H1 (cell line): ENCODE data around the gene PRADC1. TPM values are rescaled to one million over a fixed set of nuclear protein-coding genes. Genes with fewer than 3 reads are reported as not detected.

Source experiments
- CTCF ChIA-PET: fragments of 300-600 bp; sonication (Branson Sonifier 250); formaldehyde crosslinking; loops from one replicate; lab custom pipeline; 2021; ENCODE audit not compliant: partially characterized antibody; lab: Charles Lee
- POLR2A ChIA-PET: fragments of 300-600 bp; sonication (Branson Sonifier 250); formaldehyde crosslinking; loops from one replicate; lab custom pipeline; 2021; ENCODE audit warnings: inconsistent platforms; ENCODE audit not compliant: partially characterized antibody; lab: Charles Lee
- DNase-seq, 2 experiments: peaks; one replicate each; pipeline versions ENCODE4 v3.0.0 to v3.0.0-alpha.2; 2010 to 2022; ENCODE audit warnings: low spot score in 2 of 2, low read depth in 1 of 2, mixed read lengths in 1 of 2
- FAIRE-seq: peaks from 2 replicates; lab custom pipeline; 2011; peaks lifted over from hg19 to GRCh38; lab: Jason Lieb, UNC
- H2AFZ ChIP-seq: 2 replicates; pipeline ENCODE4 v1.8.1; 2012; ENCODE audit warnings: low read length, inconsistent platforms
- H2AK5ac ChIP-seq: 2 replicates; pipeline ENCODE4 v1.6.1; 2013; ENCODE audit warnings: low read depth, low read length
- H2BK120ac ChIP-seq: replicated peaks from 2 replicates; pipeline ENCODE3; 2013; ENCODE audit warnings: low read depth, low read length, inconsistent platforms
- H2BK12ac ChIP-seq: 2 replicates; pipeline ENCODE4 v1.6.1; 2013; ENCODE audit warnings: low read depth, low read length
- H2BK15ac ChIP-seq: 2 replicates; pipeline ENCODE4 v1.6.1; 2013; ENCODE audit warnings: low read length
- H2BK20ac ChIP-seq: 2 replicates; pipeline ENCODE4 v1.6.1; 2013; ENCODE audit warnings: low read length
- H2BK5ac ChIP-seq: 2 replicates; pipeline ENCODE4 v1.6.1; 2013; ENCODE audit warnings: low read depth, low read length
- H3K14ac ChIP-seq: 2 replicates; pipeline ENCODE4 v1.6.1; 2013; ENCODE audit warnings: inconsistent platforms; ENCODE audit not compliant: insufficient read length
- H3K18ac ChIP-seq: 2 replicates; pipeline ENCODE4 v1.6.1; 2013; ENCODE audit warnings: low read length; ENCODE audit errors: extremely low read depth
- H3K23ac ChIP-seq: 2 replicates; pipeline ENCODE4 v1.6.1; 2013; ENCODE audit warnings: inconsistent platforms; ENCODE audit not compliant: insufficient read length
- H3K23me2 ChIP-seq: 2 replicates; pipeline ENCODE4 v1.6.1; 2013; ENCODE audit warnings: low read depth, low read length
- H3K27ac ChIP-seq: 2 replicates; pipeline ENCODE4 v1.6.1; 2011; ENCODE audit warnings: low read depth, low read length, inconsistent platforms
- H3K27me3 ChIP-seq, 4 experiments: replicated peaks in 1 of 4; 1 replicate in 1 of 4; 2 replicates in 3 of 4; pipeline versions ENCODE4 v1.6.1 to v1.8.1; 2011 to 2013; ENCODE audit warnings: low read length in 3 of 4, mild to moderate bottlenecking in 3 of 4, inconsistent platforms in 2 of 4, mixed read lengths in 2 of 4, moderate library complexity in 1 of 4; ENCODE audit not compliant: control insufficient read depth in 3 of 4, insufficient read depth in 3 of 4; ENCODE audit errors: extremely low read depth in 1 of 4
- H3K36me3 ChIP-seq, 4 experiments: 2 replicates each; pipeline versions ENCODE4 v1.6.1 to v1.8.1; 2011 to 2013; ENCODE audit warnings: mild to moderate bottlenecking in 4 of 4, low read length in 3 of 4, moderate library complexity in 2 of 4, control low read depth in 1 of 4, inconsistent platforms in 1 of 4; ENCODE audit not compliant: insufficient read depth in 4 of 4, control insufficient read depth in 2 of 4
- H3K4ac ChIP-seq: replicated peaks from 2 replicates; pipeline ENCODE3; 2013; ENCODE audit warnings: low read length, low read depth, mixed read lengths, inconsistent platforms; ENCODE audit not compliant: insufficient read length
- H3K4me1 ChIP-seq, 4 experiments: replicated peaks in 1 of 4; 1 replicate in 1 of 4; 2 replicates in 3 of 4; pipeline versions ENCODE4 v1.6.1 to v1.8.1; 2011 to 2013; ENCODE audit warnings: low read length in 3 of 4, inconsistent platforms in 2 of 4, mixed read lengths in 1 of 4; ENCODE audit not compliant: insufficient read depth in 4 of 4, control insufficient read depth in 3 of 4
- H3K4me2 ChIP-seq, 2 experiments: 2 replicates each; pipeline versions ENCODE4 v1.6.1 to v1.8.1; 2011 to 2013; ENCODE audit warnings: low read depth in 2 of 2, low read length in 2 of 2, control low read depth in 1 of 2, inconsistent platforms in 1 of 2, mild to moderate bottlenecking in 1 of 2; ENCODE audit not compliant: insufficient read depth in 1 of 2
- H3K4me3 ChIP-seq, 4 experiments: fragments of 200-600, 300-600 bp in 1 of 4; sonication (generic), shearing (Covaris generic), sonication (Bioruptor Twin) in 1 of 4; 2 replicates each; pipeline versions ENCODE4 v1.5.1 to v1.8.1; 2011 to 2016; ENCODE audit warnings: low read length in 4 of 4, low read depth in 3 of 4, control low read depth in 2 of 4, inconsistent platforms in 2 of 4, mild to moderate bottlenecking in 2 of 4, mixed read lengths in 1 of 4, moderate library complexity in 1 of 4; ENCODE audit not compliant: insufficient read depth in 2 of 4; ENCODE audit errors: extremely low read depth in 1 of 4
- H3K56ac ChIP-seq: replicated peaks from 2 replicates; pipeline ENCODE3; 2013; ENCODE audit warnings: low read depth, mild to moderate bottlenecking, mixed read lengths, low read length, inconsistent platforms; ENCODE audit not compliant: insufficient read length
- H3K79me1 ChIP-seq: 2 replicates; pipeline ENCODE4 v1.6.1; 2013; ENCODE audit warnings: low read depth, low read length, control low read depth
- H3K79me2 ChIP-seq, 2 experiments: 2 replicates each; pipeline versions ENCODE4 v1.6.1 to v1.8.1; 2012 to 2013; ENCODE audit warnings: low read length in 2 of 2, mild to moderate bottlenecking in 2 of 2, inconsistent platforms in 1 of 2; ENCODE audit not compliant: insufficient read depth in 2 of 2, control insufficient read depth in 1 of 2
- H3K9ac ChIP-seq, 4 experiments: replicated peaks in 1 of 4; 1 replicate in 1 of 4; 2 replicates in 3 of 4; pipeline versions ENCODE4 v1.6.1 to v1.8.1; 2011 to 2013; ENCODE audit warnings: low read depth in 3 of 4, low read length in 3 of 4, control low read depth in 2 of 4, mild to moderate bottlenecking in 2 of 4, moderate library complexity in 2 of 4, inconsistent platforms in 1 of 4; ENCODE audit errors: extremely low read depth in 1 of 4
- H3K9me3 ChIP-seq, 2 experiments: 2 replicates each; pipeline versions ENCODE4 v1.6.1 to v1.8.1; 2012 to 2013; ENCODE audit warnings: mild to moderate bottlenecking in 2 of 2, moderate library complexity in 2 of 2, control low read depth in 1 of 2, inconsistent platforms in 1 of 2, low read depth in 1 of 2, low read length in 1 of 2, mixed read lengths in 1 of 2; ENCODE audit not compliant: insufficient read depth in 2 of 2
- H4K20me1 ChIP-seq, 2 experiments: replicated peaks in 1 of 2; 2 replicates each; pipeline versions ENCODE3 to v1.8.1; 2011 to 2013; ENCODE audit warnings: inconsistent platforms in 2 of 2, low read length in 2 of 2, mild to moderate bottlenecking in 1 of 2; ENCODE audit not compliant: insufficient read depth in 2 of 2, control insufficient read depth in 1 of 2
- H4K5ac ChIP-seq: 2 replicates; pipeline ENCODE4 v1.6.1; 2013; ENCODE audit warnings: low read length, low read depth, mixed read lengths, inconsistent platforms; ENCODE audit not compliant: insufficient read length
- H4K8ac ChIP-seq: 2 replicates; pipeline ENCODE4 v1.8.0; 2013; ENCODE audit warnings: mild to moderate bottlenecking, moderate library complexity, low read length, inconsistent platforms; ENCODE audit not compliant: insufficient read depth; ENCODE audit errors: extremely low read depth
- H4K91ac ChIP-seq: replicated peaks from 2 replicates; pipeline ENCODE3; 2013; ENCODE audit warnings: low read length, mixed read lengths, inconsistent platforms; ENCODE audit not compliant: insufficient read length
- CTCF ChIP-seq, 3 experiments: IDR thresholded peaks; 1 replicate in 2 of 3; 2 replicates in 1 of 3; pipeline versions ENCODE4 v1.5.1 to v1.6.1; 2011; ENCODE audit warnings: low read length in 3 of 3, mild to moderate bottlenecking in 3 of 3, inconsistent platforms in 2 of 3, low read depth in 1 of 3, moderate library complexity in 1 of 3; ENCODE audit not compliant: insufficient read depth in 1 of 3; ENCODE audit errors: control extremely low read depth in 1 of 3
- POLR2A ChIP-seq, 2 experiments: IDR thresholded peaks; 1 replicate in 1 of 2; 2 replicates in 1 of 2; pipeline ENCODE4 v1.6.1; 2011; ENCODE audit warnings: low read depth in 2 of 2, low read length in 2 of 2, mild to moderate bottlenecking in 2 of 2; ENCODE audit errors: control extremely low read depth in 1 of 2
- SIN3A ChIP-seq, 2 experiments: IDR thresholded peaks in 1 of 2; conservative IDR thresholded peaks in 1 of 2; 2 replicates each; pipeline ENCODE4 v1.6.1; 2011 to 2012; ENCODE audit warnings: low read length in 2 of 2, improper control_type of control experiment in 1 of 2, low read depth in 1 of 2, mild to moderate bottlenecking in 1 of 2
- SIRT6 ChIP-seq: IDR thresholded peaks from one replicate; pipeline ENCODE4 v1.7.1; 2012; ENCODE audit warnings: low read length, inconsistent platforms
- SP2 ChIP-seq: IDR thresholded peaks from 2 replicates; pipeline ENCODE4 v1.6.1; 2012; ENCODE audit warnings: mild to moderate bottlenecking, low read length, inconsistent platforms
- WGBS, 2 experiments: shearing (Covaris generic) in 1 of 2; methylation state at CpG; one replicate each; pipeline versions ENCODE4 v1.1.6 to v1.1.7; 2013 to 2015; ENCODE audit warnings: low lambda C conversion rate in 2 of 2, mixed read lengths in 2 of 2, inconsistent platforms in 1 of 2, low coverage in 1 of 2, missing lambda C conversion rate in 1 of 2; ENCODE audit not compliant: insufficient replicate concordance in 2 of 2, insufficient coverage in 1 of 2, insufficient read length in 1 of 2; ENCODE audit errors: extremely low coverage in 1 of 2, missing lambda C conversion rate in 1 of 2; 5-methylcytosine and 5-hydroxymethylcytosine counted together
- polyA plus RNA-seq, 7 experiments: library from polyadenylated mRNA; depleted of rRNA in 3 of 7; stranded (reverse) in 5 of 7; unstranded in 2 of 7; fragments of >200 nt in 5 of 7; fragments of 200-250 nt in 2 of 7; gene quantifications; 1 replicate in 5 of 7; 2 replicates in 1 of 7; 4 replicates in 1 of 7; pipeline versions ENCODE4 v1.2.1 to v1.2.3, GENCODE V29; 2011 to 2013; ENCODE audit warnings: missing spikeins in 2 of 7, mixed read lengths in 2 of 7
- total RNA-seq: library from RNA; stranded (reverse); fragmentation: NEBNext Ultra II Directional; extraction: Animal tissue kit (Norgen Biotek cat#: 25700); gene quantifications from 2 replicates; pipeline ENCODE4 v1.2.1, GENCODE V29; 2021
- TF ChIP-seq, protein P1 (sequence below): IDR thresholded peaks from 2 replicates; pipeline ENCODE4 v1.6.1; 2012; ENCODE audit warnings: inconsistent platforms

Gene PRADC1
- total and polyA plus RNA-seq, 2 of the 8 experiments (the other 6 are each of a cell fraction or from before 2014, with no cell fraction given), result 8.9 to 13.1 TPM

GRCh38 chr2:73260338-73260984 is 27.4 kb upstream of the PRADC1 start:
- Histone ChIP-seq H3K14ac (no peak overlapping the region), H2BK120ac (no peak overlapping the region), H3K27me3 (no peaks in the 10 kb centered on the region), H3K23ac (no peak overlapping the region), H3K4ac (no peak overlapping the region), H3K9ac (no peak overlapping the region), H3K23me2 (no peaks in the 10 kb centered on the region; the same call in 1 of the 2 replicates), H3K56ac (no peak overlapping the region), H4K8ac (no peak overlapping the region; the same call in 1 of the 2 replicates), H2BK12ac (no peak overlapping the region), H2AK5ac (no peak overlapping the region), H3K4me2 (no peak overlapping the region), H3K79me2 (no peaks in the 10 kb centered on the region), H3K18ac (no peak overlapping the region), H4K5ac (no peak overlapping the region), H2AFZ (no peak overlapping the region), H3K79me1 (no peaks in the 10 kb centered on the region), H3K4me1 (peaks cover 0 to 6% (median 3%) of the 10 kb centered on the region in 4 experiments; a peak in 3 of 7 replicates), H2BK15ac (no peak overlapping the region), H4K91ac (no peak overlapping the region), H3K4me3 (no peak overlapping the region), H2BK20ac (no peak overlapping the region), H3K9me3 (no peaks in the 10 kb centered on the region), H3K36me3 (peaks cover 3 to 20% (median 8%) of the 10 kb centered on the region in 4 experiments; a peak in 5 of 8 replicates), H3K27ac (no peak overlapping the region), H4K20me1 (peaks cover 12 to 18% of the 10 kb centered on the region in 2 experiments), H2BK5ac (no peak overlapping the region)
- CTCF ChIA-PET, result interaction anchor here (0.8 to 7.0 kb wide), 11 partner anchors 8 to 180 kb away, joined by 3 to 51 read pairs (median 7); partner anchors contain the start of genes CCT7, EGR4, PRADC1 and SMYD5
- WGBS, 2 experiments, result 65% methylated on average over 17 of the region's 17 CpGs; no CpG with 5 or more reads in 1 of the 2 experiments
- FAIRE-seq (peak; percentile 36), DNase-seq (peak in 1 of 2 experiments; percentile 80)
- POLR2A ChIA-PET, result interaction anchor here (0.9 to 5.1 kb wide), 2 partner anchors 8 to 24 kb away, joined by 3 to 53 read pairs; partner anchors contain the start of genes CCT7 and PRADC1
- TF ChIP-seq CTCF (IDR thresholded peaks at IDR 0.05; ENCODE audit: control extremely low read depth in 1 of 3, insufficient read depth in 1 of 3, low read depth in 1 of 3, low read length in 3 of 3) (peak in 2 of 3 experiments; percentile 67 to 77; a peak in 3 of 4 replicates), SP2 (no peak), SIN3A (conservative IDR thresholded peaks at IDR 0.05 in 1 of 2, IDR thresholded peaks at IDR 0.05 in 1 of 2; ENCODE audit: low read depth in 1 of 2, low read length in 2 of 2) (0 out of 4 replicates have a peak, but pooled peaks of 1 of the 2 experiments have one; percentile 35), POLR2A (IDR thresholded peaks at IDR 0.05; ENCODE audit: control extremely low read depth in 1 of 2, low read depth in 2 of 2, low read length in 2 of 2) (peak in 1 of 2 experiments; percentile 28; a peak in 1 of 3 replicates), SIRT6 (no peak)
- TF ChIP-seq, protein P1, sequence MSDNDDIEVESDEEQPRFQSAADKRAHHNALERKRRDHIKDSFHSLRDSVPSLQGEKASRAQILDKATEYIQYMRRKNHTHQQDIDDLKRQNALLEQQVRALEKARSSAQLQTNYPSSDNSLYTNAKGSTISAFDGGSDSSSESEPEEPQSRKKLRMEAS, result peak; percentile 94
